UCSD-AML1 (cell line): ENCODE results near the gene PPARD.
A peak's percentile ranks its signal among the peaks of the same experiment; 100 is the strongest.

ENCODE experiments used
- DNase-seq: peaks from one replicate; lab custom pipeline; 2025; ENCODE audit not compliant: unreplicated experiment; lab: John Stamatoyannopoulos, UW

PPARD gene

GRCh38 chr6:35354361-35355135 lies 12.2 kb downstream of the PPARD start:
- no peak for DNase-seq

- DNase-seq, result no peak
Observed at GRCh38 chr6:35356391-35356790, 14.0 kb downstream of the PPARD start.

- DNase-seq, result no peak
Observed at GRCh38 chr6:35357677-35358076, 15.3 kb downstream of the PPARD start.

GRCh38 chr6:35358086-35358485 lies 15.7 kb downstream of the PPARD start:
- DNase-seq, result no peak

GRCh38 chr6:35359346-35359743 lies 17.0 kb downstream of the PPARD start:
- no peak for DNase-seq

- DNase-seq, result no peak
Observed at GRCh38 chr6:35359744-35360348, 17.5 kb downstream of the PPARD start.

GRCh38 chr6:35360349-35361138 lies 18.2 kb downstream of the PPARD start:
- no peak for DNase-seq

- no peak for DNase-seq
Observed at GRCh38 chr6:35362200-35362599, 19.8 kb downstream of the PPARD start.

- DNase-seq, result no peak
Observed at GRCh38 chr6:35363293-35363750, 21.0 kb downstream of the PPARD start.

GRCh38 chr6:35365594-35366203 lies 23.3 kb downstream of the PPARD start:
- DNase-seq, result no peak

- no peak for DNase-seq
Observed at GRCh38 chr6:35366204-35366596, 23.8 kb downstream of the PPARD start.

- DNase-seq, result no peak
Observed at GRCh38 chr6:35367646-35368037, 25.3 kb downstream of the PPARD start.

GRCh38 chr6:35368038-35368887 lies 25.9 kb downstream of the PPARD start:
- no peak for DNase-seq

GRCh38 chr6:35370124-35370741 lies 27.9 kb downstream of the PPARD start:
- DNase-seq, result peak; percentile 72

GRCh38 chr6:35370785-35371493 lies 28.6 kb downstream of the PPARD start:
- peak; percentile 35 for DNase-seq

- DNase-seq, result no peak
Observed at GRCh38 chr6:35371494-35372262, 29.3 kb downstream of the PPARD start.

GRCh38 chr6:35372633-35373032 lies 30.3 kb downstream of the PPARD start:
- DNase-seq, result no peak

GRCh38 chr6:35376281-35376680 lies 33.9 kb downstream of the PPARD start:
- no peak for DNase-seq

GRCh38 chr6:35377002-35377401 lies 34.6 kb downstream of the PPARD start:
- DNase-seq, result no peak
